Measurements from ENCODE around the gene FBLN2. TPM values are rescaled to one million over a fixed set of nuclear protein-coding genes. Genes with fewer than 3 reads are reported as not detected.
A peak's percentile ranks its signal among the peaks of the same experiment; 100 is the strongest.
"Not testable (repeated sequence)": the region's sequence is repeated elsewhere in the genome, so short reads cannot be mapped to it uniquely, and the experiment has no call there.

FBLN2 gene
- polyA plus RNA-seq, 6 donors from 2014 or later = 4.8 to 17.8 (median 8.0) TPM

DNA sequence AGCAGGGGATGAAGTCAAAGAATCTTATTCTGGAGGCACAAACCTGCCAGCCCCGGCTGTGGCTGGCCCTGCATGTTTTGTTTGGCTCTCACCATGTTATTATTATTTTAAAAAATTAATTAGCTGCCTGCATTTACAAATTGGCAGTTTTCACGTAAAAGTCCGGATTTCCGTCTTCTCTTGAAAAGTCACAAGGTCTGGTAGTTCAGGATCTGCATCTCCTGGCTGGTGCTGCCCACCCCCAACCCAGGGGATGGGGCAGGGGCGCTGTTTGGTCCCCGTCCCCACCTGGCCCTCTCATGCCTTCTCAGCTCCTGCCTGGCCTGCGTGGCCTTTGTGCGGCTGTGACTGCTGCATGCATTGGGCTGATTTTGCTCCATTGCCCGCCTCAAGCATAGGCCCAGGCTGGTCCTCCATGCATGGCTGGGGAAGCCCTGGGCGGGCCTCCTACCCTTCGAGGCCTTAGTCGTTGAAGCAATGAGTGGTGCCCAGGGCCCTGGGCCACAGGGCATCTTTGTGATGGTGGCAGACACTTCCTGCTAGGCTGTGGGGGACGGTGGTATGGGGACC is 2.0 kb downstream of the FBLN2 start:
- H3K4me1 Mint-ChIP-seq = peaks cover 40 to 54% (median 45%) of the 10 kb centered on the region in 3 donors
- ATAC-seq (ENCODE audit: low read depth in 2 of 2) (no peak), DNase-seq (no peak)
- H3K9me3 Mint-ChIP-seq = no peaks in the 10 kb centered on the region
- H3K27me3 Mint-ChIP-seq = peaks cover 0 to 18% (median 0%) of the 10 kb centered on the region in 3 donors
- no peaks in the 10 kb centered on the region for H3K36me3 Mint-ChIP-seq
- H3K4me3 Mint-ChIP-seq = peak overlapping the region in 7 of 8 donors; percentile 32 to 92 (median 82)
- peak overlapping the region in 2 of 6 donors; percentile 19 to 80 for H3K27ac Mint-ChIP-seq

DNA sequence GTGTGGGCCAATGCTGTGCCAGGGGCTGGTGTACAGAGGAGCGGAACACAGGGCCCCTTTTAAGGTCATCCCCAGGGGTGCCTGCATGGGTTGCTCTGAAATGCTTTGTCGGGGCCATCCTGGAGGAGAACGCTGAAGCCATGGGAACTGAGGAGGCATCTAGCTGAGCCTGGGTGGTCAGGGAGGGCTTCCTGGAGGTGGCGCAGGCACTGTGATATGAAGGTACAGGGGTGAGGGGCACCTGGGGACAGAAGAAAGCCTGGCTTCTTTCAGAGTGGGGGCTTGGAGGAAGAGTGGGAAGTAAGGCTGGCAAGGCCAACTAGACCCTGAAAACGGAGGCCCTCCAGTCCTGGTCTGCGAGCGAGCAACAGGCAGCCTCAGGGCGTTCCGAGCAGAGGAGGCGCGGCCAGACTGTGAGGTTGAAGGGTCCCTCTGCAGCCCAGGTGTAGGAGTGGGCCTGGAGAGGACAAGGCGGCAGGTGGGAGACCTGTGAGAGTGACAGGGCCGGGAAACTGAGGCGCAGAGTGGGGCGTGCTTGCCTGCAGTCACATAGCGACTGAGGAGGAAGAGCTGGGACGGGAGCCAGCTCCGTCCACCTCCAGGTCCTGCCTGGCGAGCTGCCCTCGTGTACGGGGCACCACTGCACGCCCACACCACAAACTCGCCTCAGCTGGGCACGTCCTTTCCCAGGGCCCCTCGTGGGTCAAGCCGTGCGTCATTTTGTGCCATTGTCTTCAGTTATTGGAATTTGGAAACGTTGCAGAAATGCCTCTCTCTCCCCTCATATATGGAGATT is 4.1 kb downstream of the FBLN2 start:
- Mint-ChIP-seq H3K27me3 (peaks cover 0 to 8% (median 0%) of the 10 kb centered on the region in 3 donors), H3K4me3 (peak overlapping the region in 4 of 8 donors; percentile 25 to 45 (median 34)), H3K9me3 (no peaks in the 10 kb centered on the region), H3K4me1 (peaks cover 43 to 70% (median 49%) of the 10 kb centered on the region in 3 donors), H3K36me3 (no peaks in the 10 kb centered on the region), H3K27ac (peak overlapping the region in 3 of 6 donors; percentile 24 to 80 (median 34))
- no peak for DNase-seq
- no peak for ATAC-seq (ENCODE audit: low read depth in 2 of 2)

DNA sequence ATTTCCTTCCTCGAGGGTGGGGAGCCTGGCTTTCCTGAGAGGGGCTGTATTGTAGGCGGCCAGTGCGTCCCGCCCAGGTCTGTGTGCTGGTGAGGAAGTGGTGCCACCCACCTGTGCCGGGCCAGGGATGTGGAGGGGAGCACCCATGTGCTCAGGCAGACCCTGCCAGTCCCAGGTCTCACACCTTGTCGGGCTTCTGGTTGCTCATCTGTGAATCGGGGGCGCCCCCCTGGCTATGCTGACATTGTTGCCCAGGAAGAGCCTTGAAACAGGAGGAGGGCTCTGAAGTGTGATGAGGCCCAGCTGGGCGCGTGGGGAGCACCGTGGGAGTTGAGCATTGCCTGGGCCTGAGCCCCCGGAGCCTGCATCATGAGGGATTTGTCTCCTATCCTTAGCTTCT is 4.8 kb downstream of the FBLN2 start:
- Mint-ChIP-seq H3K4me3 (peak overlapping the region in 5 of 8 donors; percentile 15 to 45 (median 30)), H3K4me1 (peaks cover 37 to 65% (median 48%) of the 10 kb centered on the region in 3 donors), H3K36me3 (no peaks in the 10 kb centered on the region)

DNA sequence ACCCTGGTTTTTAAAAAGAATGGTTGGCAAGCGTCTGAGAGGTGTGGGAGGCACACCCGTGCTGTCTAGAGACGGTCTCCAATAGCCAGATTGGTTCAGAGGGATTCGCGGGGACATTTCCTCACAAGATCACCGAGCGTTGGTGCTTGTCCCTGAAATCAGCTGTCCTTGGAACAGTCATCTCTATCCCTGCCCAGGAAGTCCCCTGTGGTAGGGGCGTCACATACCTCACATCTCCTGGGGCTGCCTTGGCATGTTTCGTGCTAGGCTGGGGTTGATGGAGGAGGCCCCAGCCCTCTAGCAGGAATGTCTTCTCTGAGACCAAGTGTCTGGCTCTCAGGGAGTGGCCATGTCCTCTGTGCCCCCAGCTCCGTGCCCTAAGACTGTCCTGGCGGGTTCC is 6.8 kb downstream of the FBLN2 start:
- Mint-ChIP-seq H3K27ac (no peak overlapping the region), H3K36me3 (no peaks in the 10 kb centered on the region), H3K4me1 (peaks cover 23 to 53% (median 44%) of the 10 kb centered on the region in 3 donors), H3K27me3 (peaks cover 0 to 10% (median 4%) of the 10 kb centered on the region in 3 donors), H3K4me3 (peak overlapping the region in 1 of 8 donors; percentile 66), H3K9me3 (no peaks in the 10 kb centered on the region)
- ATAC-seq (ENCODE audit: low read depth in 2 of 2) = no peak
- no peak for DNase-seq

More for the DNA sequence above, 4.8 kb downstream of the FBLN2 start:
- peaks cover 0 to 5% (median 0%) of the 10 kb centered on the region in 3 donors for H3K27me3 Mint-ChIP-seq
- H3K27ac Mint-ChIP-seq = peak overlapping the region in 2 of 6 donors; percentile 26 to 80
- H3K9me3 Mint-ChIP-seq = no peaks in the 10 kb centered on the region
- no peak for DNase-seq
- no peak for ATAC-seq (ENCODE audit: low read depth in 2 of 2)

DNA sequence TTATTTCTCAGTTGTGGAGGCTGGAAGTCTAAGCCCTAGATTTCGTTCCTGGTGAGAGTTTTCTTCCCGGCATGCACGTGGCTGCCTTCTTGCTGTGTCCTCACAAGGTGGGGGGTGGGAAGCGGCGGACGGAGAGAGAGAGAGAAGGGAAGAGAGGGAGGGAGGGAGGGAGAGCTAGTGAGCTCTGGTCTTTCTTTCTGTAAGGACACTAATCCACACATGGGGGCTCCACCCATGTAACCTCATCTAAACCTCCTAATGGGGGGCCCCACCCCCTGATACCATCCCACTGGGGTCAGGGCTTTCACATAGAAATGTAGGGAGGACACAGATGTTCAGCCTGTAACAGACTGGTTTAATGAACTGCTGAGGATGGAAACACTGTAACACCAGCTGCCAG is 7.3 kb downstream of the FBLN2 start:
- Mint-ChIP-seq H3K27ac (no peak overlapping the region), H3K36me3 (no peaks in the 10 kb centered on the region), H3K4me1 (peaks cover 19 to 48% (median 44%) of the 10 kb centered on the region in 3 donors), H3K9me3 (no peaks in the 10 kb centered on the region), H3K27me3 (peaks cover 0 to 10% (median 4%) of the 10 kb centered on the region in 3 donors), H3K4me3 (no peak overlapping the region)
- ATAC-seq (ENCODE audit: low read depth in 2 of 2) (no peak), DNase-seq (no peak)

DNA sequence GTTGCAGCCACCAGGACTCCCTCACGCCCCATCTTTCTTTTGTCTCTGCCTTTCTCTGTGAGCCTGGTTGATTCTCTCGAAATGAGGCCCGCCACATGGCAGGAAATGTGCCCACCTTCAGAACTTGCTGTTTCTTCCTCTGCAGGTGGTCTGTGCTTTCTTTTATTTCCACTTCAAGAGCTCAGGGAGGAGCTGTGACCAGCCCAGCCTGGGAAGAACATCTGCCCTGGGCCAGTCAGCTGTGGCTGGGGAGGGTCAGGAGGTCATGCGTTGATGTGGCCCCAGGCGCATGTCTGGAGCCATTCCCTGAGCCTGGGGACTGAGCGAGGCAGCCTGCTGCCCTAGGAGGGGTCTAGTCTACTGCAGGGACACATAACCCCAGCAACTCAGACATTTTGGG is 8.0 kb downstream of the FBLN2 start:
- ATAC-seq (ENCODE audit: low read depth in 2 of 2) (no peak), DNase-seq (no peak)
- Mint-ChIP-seq H3K27me3 (peaks cover 0 to 8% (median 4%) of the 10 kb centered on the region in 3 donors), H3K9me3 (no peaks in the 10 kb centered on the region), H3K4me3 (no peak overlapping the region), H3K36me3 (no peaks in the 10 kb centered on the region), H3K4me1 (peaks cover 17 to 46% (median 43%) of the 10 kb centered on the region in 3 donors), H3K27ac (peak overlapping the region in 1 of 6 donors; percentile 52)

DNA sequence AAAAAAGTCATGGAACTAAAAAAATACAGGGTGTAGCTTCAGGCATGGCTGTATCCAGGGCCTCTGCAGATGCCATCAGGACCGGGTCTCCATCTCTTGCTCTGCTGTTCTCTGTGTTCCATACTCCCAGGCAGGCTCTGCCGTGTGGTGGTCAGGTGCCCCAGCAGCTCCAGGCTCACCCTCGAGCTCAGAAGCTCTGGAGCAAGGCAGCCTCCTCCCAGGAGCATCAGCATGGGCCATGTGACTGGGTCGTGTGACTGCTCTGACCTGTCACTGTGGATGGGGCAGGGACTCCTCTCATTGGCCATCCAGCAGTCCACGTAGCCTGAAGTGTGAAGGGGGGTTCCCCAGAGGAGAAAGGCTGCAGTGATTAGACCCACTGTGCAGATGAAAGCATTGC is 8.5 kb downstream of the FBLN2 start:
- DNase-seq (no peak), ATAC-seq (ENCODE audit: low read depth in 2 of 2) (peak in 1 of 2 donors; percentile 23)
- peaks cover 12 to 42% (median 40%) of the 10 kb centered on the region in 3 donors for H3K4me1 Mint-ChIP-seq
- no peaks in the 10 kb centered on the region for H3K36me3 Mint-ChIP-seq
- H3K4me3 Mint-ChIP-seq = no peak overlapping the region
- peaks cover 0 to 6% (median 4%) of the 10 kb centered on the region in 3 donors for H3K27me3 Mint-ChIP-seq
- no peaks in the 10 kb centered on the region for H3K9me3 Mint-ChIP-seq
- H3K27ac Mint-ChIP-seq = no peak overlapping the region

DNA sequence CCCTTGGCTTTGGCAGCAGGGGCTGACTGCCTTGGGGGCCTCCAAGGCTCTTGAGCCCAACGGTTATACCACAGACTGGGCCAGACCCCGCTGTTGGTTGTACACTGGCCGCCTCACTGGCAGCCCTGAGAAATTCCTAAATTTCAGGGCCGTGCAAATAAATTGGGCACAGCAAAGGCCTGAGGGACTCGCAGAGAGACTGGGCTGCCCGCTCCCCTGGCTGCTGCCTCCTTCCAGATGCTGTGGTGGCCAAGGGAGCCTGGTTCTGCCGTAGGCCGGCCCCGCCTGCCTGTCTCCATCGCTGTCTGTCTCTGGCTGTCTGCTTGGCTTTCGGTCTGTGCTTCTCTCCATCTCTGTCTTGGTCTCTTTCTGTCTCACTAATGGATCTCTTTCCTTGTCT is 9.0 kb downstream of the FBLN2 start:
- Mint-ChIP-seq H3K27ac (peak overlapping the region in 1 of 6 donors; percentile 75), H3K4me3 (no peak overlapping the region), H3K36me3 (no peaks in the 10 kb centered on the region), H3K27me3 (peaks cover 0 to 6% (median 4%) of the 10 kb centered on the region in 3 donors), H3K9me3 (no peaks in the 10 kb centered on the region), H3K4me1 (peaks cover 7 to 41% (median 38%) of the 10 kb centered on the region in 3 donors)
- DNase-seq = no peak
- no peak for ATAC-seq (ENCODE audit: low read depth in 2 of 2)

DNA sequence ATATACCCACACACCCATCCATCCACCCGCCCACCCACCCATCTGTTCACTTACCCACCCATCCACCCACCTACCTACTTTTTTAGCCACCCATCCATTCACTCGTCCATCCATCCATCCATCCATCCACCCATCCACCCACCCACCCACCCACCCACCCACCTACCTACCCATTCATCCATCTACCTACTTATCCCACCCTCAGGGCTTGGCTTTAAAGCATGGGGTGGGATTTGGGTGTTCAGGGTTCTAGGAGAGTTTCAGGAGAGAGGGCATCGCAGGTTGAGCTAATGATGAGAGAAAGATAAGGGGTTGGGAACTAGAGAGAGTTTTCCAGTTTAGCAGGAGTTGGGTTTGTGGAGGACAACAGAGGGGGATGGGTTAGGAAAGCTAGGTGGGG is 9.7 kb downstream of the FBLN2 start:
- Mint-ChIP-seq H3K4me1 (peaks cover 3 to 35% (median 35%) of the 10 kb centered on the region in 3 donors), H3K27me3 (peaks cover 0 to 6% (median 4%) of the 10 kb centered on the region in 3 donors), H3K36me3 (no peaks in the 10 kb centered on the region), H3K27ac (peak overlapping the region in 3 of 6 donors; percentile 35 to 59 (median 58)), H3K9me3 (no peaks in the 10 kb centered on the region), H3K4me3 (no peak overlapping the region)
- ATAC-seq (ENCODE audit: low read depth in 2 of 2) = no peak
- no peak for DNase-seq

DNA sequence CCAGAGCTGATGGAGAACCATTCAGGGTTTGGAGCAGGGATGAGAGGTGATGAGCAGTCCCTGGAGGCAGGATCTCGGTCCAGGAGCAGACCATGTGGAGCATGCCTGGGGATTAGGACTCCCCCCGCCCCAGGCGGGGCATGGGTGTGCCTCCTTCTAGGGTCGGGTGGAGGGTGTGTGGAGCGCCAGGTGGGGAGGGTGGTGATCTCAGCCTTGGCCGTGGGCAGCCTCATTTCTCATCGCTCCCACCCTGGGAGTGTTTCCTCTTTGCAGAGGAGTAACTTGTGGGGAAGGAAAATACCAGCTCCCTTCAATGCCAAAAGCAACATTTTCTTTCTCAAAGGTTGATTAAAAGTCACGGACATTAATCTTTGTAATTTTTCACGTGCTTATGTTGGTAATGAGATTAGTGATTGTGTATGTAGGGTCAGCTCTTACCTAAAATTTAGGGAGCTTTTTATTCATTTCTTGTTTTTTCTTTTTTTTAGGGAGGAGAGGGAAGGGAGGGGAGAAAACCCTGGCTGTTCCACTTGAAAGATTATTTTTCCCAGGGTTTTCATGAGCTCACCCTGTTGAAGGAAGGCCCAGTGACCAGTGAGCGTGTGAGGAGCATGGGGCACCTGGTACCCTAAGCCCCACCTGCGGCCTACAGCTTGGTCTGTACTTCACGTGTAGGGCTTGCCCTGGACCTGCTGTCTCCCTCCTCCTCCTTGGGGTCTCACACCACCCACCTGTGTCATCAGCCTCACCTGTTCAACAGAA is 11.0 kb downstream of the FBLN2 start:
- H3K27ac Mint-ChIP-seq = peak overlapping the region in 2 of 6 donors; percentile 58 to 78
- H3K27me3 Mint-ChIP-seq = peaks cover 0 to 6% (median 4%) of the 10 kb centered on the region in 3 donors
- H3K4me3 Mint-ChIP-seq = no peak overlapping the region
- no peaks in the 10 kb centered on the region for H3K36me3 Mint-ChIP-seq
- H3K4me1 Mint-ChIP-seq = peaks cover 0 to 28% (median 25%) of the 10 kb centered on the region in 3 donors
- no peaks in the 10 kb centered on the region for H3K9me3 Mint-ChIP-seq
- ATAC-seq (ENCODE audit: low read depth in 2 of 2) = no peak
- DNase-seq = no peak

DNA sequence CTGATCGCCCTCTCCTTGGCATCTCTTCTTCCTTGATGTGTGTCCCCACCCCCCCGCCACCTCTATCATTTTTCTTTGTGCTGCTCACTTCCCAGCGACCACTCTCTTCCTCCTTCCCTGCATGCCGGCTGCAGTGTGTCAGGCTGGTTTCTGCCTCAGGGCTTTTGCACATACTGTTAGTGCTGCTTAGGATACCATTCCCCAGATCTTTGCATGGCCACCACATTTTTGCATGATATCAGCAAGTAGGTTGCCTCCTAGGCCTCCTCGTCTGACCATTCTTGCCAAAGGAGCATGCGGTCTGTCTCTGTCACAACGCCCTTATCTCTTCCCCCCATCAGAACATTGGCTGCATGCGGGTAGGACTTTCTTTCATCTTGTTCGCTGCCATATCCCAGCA is 12.5 kb downstream of the FBLN2 start:
- no peak for ATAC-seq (ENCODE audit: low read depth in 2 of 2)
- no peak for DNase-seq
- H3K27me3 Mint-ChIP-seq = peaks cover 0 to 6% (median 4%) of the 10 kb centered on the region in 3 donors
- peaks cover 0 to 24% (median 22%) of the 10 kb centered on the region in 3 donors for H3K4me1 Mint-ChIP-seq
- H3K4me3 Mint-ChIP-seq = peak overlapping the region in 1 of 8 donors; percentile 31
- H3K36me3 Mint-ChIP-seq = no peaks in the 10 kb centered on the region
- H3K27ac Mint-ChIP-seq = no peak overlapping the region
- H3K9me3 Mint-ChIP-seq = no peaks in the 10 kb centered on the region

DNA sequence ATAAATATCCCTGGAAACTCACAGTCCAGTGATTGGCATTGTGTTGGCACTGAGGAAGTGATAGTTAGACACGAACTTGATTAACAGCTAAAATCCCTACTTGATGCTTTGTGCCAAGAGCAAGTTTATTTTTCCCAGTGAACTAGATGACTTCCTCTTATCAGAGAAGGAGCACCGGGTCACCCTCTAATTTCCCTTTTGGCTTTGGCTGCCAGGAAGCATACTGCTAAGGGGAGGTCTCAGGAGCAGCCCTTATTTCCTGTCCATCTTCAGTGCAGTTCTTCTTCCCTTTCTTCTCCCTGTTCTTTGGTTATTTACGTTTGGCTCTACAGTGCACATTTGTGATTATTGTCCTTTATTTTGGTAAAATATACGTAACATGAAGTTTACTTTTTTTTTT is 13.0 kb downstream of the FBLN2 start:
- Mint-ChIP-seq H3K27ac (no peak overlapping the region), H3K27me3 (peaks cover 0 to 6% (median 4%) of the 10 kb centered on the region in 3 donors), H3K9me3 (no peaks in the 10 kb centered on the region), H3K36me3 (no peaks in the 10 kb centered on the region), H3K4me3 (no peak overlapping the region), H3K4me1 (peaks cover 0 to 24% (median 18%) of the 10 kb centered on the region in 3 donors)
- ATAC-seq (ENCODE audit: low read depth in 2 of 2) (no peak), DNase-seq (no peak)

DNA sequence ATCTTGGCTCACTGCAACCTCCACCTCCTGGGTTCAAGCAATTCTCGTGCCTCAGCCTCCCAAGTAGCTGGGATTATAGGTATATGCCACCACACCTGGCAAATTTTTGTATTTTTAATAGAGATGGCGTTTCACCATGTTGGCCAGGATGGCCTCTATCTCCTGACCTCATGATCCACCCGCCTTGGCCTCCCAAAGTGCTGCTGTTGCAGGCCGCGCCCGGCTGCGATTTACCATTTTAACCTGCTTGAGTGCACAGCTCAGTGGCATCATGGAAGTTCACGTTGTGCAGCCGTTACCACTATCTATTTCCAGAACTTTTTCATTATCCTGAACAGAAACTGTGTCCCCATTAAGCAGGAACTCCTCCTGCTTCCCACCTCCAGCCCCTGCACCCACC is 13.5 kb downstream of the FBLN2 start:
- not testable (repeated sequence) for DNase-seq; H3K36me3 Mint-ChIP-seq; H3K9me3 Mint-ChIP-seq; H3K27me3 Mint-ChIP-seq; H3K27ac Mint-ChIP-seq; ATAC-seq (ENCODE audit: low read depth in 2 of 2); H3K4me3 Mint-ChIP-seq
- H3K4me1 Mint-ChIP-seq = peaks cover 0 to 22% (median 14%) of the 10 kb centered on the region in 3 donors
